GM12875 (cell line): ENCODE measurements around the gene WFIKKN1.

Experiments used
- H3K4me3 ChIP-seq: one replicate; pipeline ENCODE4 v1.5.1; 2011; ENCODE audit warnings: low read depth, low read length, control low read depth
- TF ChIP-seq, protein P1 (sequence below): IDR thresholded peaks from 2 replicates; pipeline ENCODE4 v1.5.1; 2011; ENCODE audit warnings: low read depth, mild to moderate bottlenecking, control low read depth, inconsistent platforms, low read length, moderate library complexity, borderline replicate concordance; ENCODE audit not compliant: insufficient read depth

WFIKKN1 gene, protein sequence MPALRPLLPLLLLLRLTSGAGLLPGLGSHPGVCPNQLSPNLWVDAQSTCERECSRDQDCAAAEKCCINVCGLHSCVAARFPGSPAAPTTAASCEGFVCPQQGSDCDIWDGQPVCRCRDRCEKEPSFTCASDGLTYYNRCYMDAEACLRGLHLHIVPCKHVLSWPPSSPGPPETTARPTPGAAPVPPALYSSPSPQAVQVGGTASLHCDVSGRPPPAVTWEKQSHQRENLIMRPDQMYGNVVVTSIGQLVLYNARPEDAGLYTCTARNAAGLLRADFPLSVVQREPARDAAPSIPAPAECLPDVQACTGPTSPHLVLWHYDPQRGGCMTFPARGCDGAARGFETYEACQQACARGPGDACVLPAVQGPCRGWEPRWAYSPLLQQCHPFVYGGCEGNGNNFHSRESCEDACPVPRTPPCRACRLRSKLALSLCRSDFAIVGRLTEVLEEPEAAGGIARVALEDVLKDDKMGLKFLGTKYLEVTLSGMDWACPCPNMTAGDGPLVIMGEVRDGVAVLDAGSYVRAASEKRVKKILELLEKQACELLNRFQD

DNA sequence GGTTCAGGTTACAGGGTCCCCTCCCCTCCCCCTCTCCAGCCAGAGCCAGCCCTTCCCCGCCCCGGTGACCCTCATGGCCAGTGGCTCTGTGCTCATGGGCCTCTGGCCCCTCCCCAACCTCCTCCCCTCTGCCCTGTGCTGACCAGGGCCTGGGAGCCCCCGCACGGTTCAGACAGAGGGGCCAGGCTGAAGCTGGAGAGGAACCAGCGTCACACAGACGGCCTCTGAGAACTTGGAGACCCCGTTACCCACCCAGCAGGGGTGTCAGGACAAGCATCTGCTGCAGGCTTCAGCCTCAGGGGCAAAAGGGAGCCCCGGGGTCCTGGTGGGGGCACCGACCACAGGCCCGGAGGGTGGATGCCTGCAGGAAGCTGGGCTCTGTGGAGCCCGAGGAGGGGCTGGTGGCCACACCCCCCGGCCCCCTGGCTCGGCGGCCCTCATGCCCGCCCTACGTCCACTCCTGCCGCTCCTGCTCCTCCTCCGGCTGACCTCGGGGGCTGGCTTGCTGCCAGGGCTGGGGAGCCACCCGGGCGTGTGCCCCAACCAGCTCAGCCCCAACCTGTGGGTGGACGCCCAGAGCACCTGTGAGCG lies at the start of gene WFIKKN1:
TSS of gene WFIKKN1 (plus strand) at position 171 of the 591 bp plus-strand sequence. CDS start at position 440, 269 bp downstream.
- TF ChIP-seq, protein P1, sequence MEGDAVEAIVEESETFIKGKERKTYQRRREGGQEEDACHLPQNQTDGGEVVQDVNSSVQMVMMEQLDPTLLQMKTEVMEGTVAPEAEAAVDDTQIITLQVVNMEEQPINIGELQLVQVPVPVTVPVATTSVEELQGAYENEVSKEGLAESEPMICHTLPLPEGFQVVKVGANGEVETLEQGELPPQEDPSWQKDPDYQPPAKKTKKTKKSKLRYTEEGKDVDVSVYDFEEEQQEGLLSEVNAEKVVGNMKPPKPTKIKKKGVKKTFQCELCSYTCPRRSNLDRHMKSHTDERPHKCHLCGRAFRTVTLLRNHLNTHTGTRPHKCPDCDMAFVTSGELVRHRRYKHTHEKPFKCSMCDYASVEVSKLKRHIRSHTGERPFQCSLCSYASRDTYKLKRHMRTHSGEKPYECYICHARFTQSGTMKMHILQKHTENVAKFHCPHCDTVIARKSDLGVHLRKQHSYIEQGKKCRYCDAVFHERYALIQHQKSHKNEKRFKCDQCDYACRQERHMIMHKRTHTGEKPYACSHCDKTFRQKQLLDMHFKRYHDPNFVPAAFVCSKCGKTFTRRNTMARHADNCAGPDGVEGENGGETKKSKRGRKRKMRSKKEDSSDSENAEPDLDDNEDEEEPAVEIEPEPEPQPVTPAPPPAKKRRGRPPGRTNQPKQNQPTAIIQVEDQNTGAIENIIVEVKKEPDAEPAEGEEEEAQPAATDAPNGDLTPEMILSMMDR = no peak
- H3K4me3 ChIP-seq = no peak within 1 kb of the TSS

DNA sequence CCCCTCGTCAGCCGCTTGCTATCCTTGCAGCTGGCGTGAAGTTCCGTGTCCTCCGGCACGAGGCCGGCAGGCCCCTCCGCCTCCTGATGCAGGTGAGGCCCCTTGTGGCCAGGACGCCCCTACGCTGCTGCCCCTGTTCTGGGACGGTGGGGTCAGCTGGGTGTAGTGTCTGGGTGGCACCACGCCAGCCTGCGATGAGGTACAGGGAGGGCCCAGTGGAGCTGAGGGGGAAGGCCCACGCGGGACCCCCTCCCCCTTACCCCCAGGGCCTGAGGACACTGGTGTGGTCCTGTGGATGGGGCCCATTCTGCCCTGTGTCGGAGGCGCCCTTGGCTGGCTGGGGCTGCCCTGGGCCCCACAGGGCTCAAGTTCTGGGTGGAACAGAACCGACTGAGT lies 48.6 kb upstream of the WFIKKN1 start:
- TF ChIP-seq, protein P1 = no peak
- no peak overlapping the region for H3K4me3 ChIP-seq

DNA sequence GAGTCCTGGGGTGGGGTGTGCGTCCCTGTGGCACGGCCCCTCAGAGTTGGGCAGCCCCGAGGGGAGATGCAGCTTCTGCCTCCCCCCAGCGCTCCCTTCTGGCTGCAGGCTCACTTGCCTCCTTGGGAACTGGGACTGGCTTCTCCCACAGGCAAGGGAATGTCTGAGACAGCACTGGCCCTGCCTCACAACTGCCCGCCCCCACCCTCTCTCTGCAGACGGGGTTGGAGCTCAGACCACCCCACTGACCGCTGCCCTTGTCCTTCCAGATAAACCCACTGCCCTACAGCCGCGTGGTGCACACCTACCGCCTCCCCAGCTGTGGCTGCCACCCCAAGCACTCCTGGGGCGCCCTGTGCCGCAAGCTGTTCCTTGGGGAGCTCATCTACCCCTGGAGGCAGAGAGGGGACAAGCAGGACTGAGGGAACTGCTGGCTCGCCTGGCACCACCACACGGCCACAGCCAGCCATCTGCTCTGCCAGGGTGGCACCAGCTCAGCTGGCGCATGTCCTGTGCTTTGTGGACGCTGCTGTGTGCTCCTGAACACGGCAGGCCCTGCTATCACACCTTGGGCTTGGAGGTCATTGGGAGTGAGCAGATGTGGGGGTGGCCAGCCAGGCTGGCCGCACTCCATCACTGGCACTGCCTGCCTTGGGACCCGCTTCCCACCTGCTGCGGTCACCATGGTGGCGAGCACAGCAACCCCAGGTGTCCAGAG lies 48.0 kb upstream of the WFIKKN1 start:
- H3K4me3 ChIP-seq = no peak overlapping the region
- TF ChIP-seq, protein P1 = no peak

DNA sequence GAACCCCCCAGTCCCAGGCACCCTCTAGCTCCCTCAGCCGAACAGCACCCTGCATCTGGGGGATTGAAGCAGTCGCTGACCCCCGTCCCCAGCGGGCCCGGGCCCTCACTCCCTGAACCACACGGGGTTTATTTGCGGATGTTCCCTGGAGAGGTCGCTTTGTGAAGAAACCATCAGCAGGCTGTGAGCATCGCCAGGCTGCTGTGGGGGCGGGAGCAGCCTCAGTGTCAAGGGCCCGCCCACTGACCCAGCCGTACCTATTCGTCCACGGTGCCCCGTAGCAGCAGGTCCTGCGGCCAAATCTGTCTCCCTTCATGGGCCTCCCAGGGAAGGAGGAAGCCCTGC lies 47.3 kb upstream of the WFIKKN1 start:
- TF ChIP-seq, protein P1 = no peak
- H3K4me3 ChIP-seq = no peak overlapping the region

DNA sequence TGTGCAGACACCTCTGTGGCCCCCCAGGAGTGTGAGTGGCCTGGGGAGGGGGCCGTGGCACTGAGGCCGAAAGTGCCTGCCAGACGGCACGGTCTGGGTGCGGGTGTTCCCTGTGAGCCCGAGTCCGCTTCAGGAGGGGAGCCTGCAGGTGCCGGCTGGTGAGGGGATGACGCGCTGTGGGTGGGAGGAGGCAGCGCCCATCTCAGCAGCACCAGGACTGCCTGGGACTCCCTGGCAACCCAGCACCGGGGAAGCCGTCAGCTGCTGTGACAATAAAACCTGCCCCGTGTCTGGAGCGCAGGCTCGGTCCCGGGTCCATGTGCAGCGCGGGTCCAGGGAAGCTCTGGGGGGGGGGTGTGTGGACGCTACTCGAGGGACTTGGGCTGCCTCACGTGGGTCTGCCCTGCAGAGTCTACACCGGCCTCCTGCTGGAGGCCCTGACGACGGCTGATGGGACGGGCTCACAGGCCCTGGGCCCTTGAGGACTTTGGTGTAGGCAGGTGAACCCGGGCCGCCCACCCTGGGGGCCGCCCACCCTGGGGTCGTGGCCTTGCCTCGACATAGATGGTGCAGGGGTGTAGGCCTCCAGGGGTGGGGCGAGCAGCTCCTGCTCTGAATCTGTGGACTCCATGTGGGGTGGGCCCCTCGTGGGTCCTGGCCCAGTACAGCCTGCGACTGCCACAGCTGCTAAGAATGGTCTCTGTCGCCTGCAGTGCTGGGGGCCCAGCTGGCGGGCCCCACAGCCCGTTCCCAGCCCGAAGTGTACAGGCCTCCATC lies 46.8 kb upstream of the WFIKKN1 start:
- no peak overlapping the region for H3K4me3 ChIP-seq
- TF ChIP-seq, protein P1 = no peak

DNA sequence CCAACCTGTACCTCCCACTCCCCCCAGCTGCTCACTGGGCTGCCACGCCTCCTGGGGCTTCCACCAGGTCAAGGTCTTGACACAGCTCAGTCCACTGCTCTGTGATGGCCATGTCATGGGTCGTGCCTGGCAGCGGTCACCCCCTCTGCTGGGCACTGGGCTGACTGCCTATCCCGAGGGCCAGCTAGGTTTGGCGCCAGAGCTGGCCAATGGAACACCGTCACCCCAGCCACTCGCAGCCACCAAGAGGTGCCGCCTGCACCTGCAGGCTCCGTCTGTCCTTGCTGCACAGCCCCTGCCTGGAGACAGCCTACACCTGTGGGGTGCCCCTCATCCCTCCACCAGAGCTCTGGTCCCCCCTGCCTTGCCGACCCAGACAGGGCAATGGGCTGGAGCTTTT lies 45.4 kb upstream of the WFIKKN1 start:
- TF ChIP-seq, protein P1 = no peak
- no peak overlapping the region for H3K4me3 ChIP-seq
